Measurements from ENCODE around the gene METRN.

- TF ChIP-seq CTCF (IDR thresholded peaks at IDR 0.05) (peak; percentile 90), ZFX (IDR thresholded peaks at IDR 0.05; ENCODE audit: borderline replicate concordance) (no peak)
Measured at GRCh38 chr16:685967-686366, 29.0 kb upstream of the METRN start.

All from 22Rv1 (cell line).